HepG2 (cell line): Measurements from ENCODE around the gene CLASP2. TPM values are rescaled to one million over a fixed set of nuclear protein-coding genes. Genes with fewer than 3 reads are reported as not detected.

Experiments
- ARNTL ChIP-seq: sonication (generic); formaldehyde crosslinking; IDR thresholded peaks from 2 replicates; pipeline ENCODE4 v1.4.0; 2020; ENCODE audit warnings: mild to moderate bottlenecking, missing genetic modification reagents
- ASH2L ChIP-seq: fragments of 300-600, 200-600 bp; sonication (generic); IDR thresholded peaks from 2 replicates; pipeline ENCODE4 v1.7.0; 2017; ENCODE audit warnings: low read depth, mild to moderate bottlenecking, moderate library complexity, mixed read lengths, low read length; ENCODE audit not compliant: insufficient read length
- ATF1 ChIP-seq: IDR thresholded peaks from 2 replicates; pipeline ENCODE4 v1.6.1; 2016; ENCODE audit warnings: mild to moderate bottlenecking, control low read depth
- ATF7 ChIP-seq, 2 experiments: fragments of 450-650 bp in 1 of 2; sonication (generic) in 1 of 2; formaldehyde crosslinking in 1 of 2; IDR thresholded peaks; 2 replicates each; pipeline versions ENCODE4 v1.4.0 to v1.6.1; 2016 to 2020; ENCODE audit warnings: antibody characterized with exemption in 1 of 2, mild to moderate bottlenecking in 1 of 2, missing genetic modification reagents in 1 of 2
- CCDC6 ChIP-seq: sonication (generic); formaldehyde crosslinking; IDR thresholded peaks from 2 replicates; pipeline ENCODE4 v1.8.1; 2022; ENCODE audit warnings: mild to moderate bottlenecking, missing genetic modification reagents, moderate library complexity
- FLYWCH1 ChIP-seq: sonication (generic); formaldehyde crosslinking; IDR thresholded peaks from 2 replicates; pipeline ENCODE4 v1.8.1; 2023; ENCODE audit warnings: mild to moderate bottlenecking, missing genetic modification reagents
- FOSL2 ChIP-seq: sonication (generic); formaldehyde crosslinking; IDR thresholded peaks from 2 replicates; pipeline ENCODE4 v1.4.0; 2020; ENCODE audit warnings: missing genetic modification reagents
- HHEX ChIP-seq: IDR thresholded peaks from 2 replicates; pipeline ENCODE4 v1.6.1; 2016; ENCODE audit warnings: control low read depth
- MBNL3 ChIP-seq: fragments of 250-450 bp; sonication (Bioruptor Pico); conservative IDR thresholded peaks from 2 replicates; pipeline ENCODE4 v1.8.0; 2022; ENCODE audit warnings: mild to moderate bottlenecking, inconsistent platforms
- RCOR2 ChIP-seq: IDR thresholded peaks from 2 replicates; pipeline ENCODE4 v1.6.1; 2016; ENCODE audit warnings: missing biosample characterization, missing genetic modification reagents
- RXRA ChIP-seq: sonication (generic); formaldehyde crosslinking; IDR thresholded peaks from 2 replicates; pipeline ENCODE4 v1.5.1; 2020; ENCODE audit warnings: missing genetic modification reagents
- TAF1 ChIP-seq: sonication (generic); formaldehyde crosslinking; IDR thresholded peaks from 2 replicates; pipeline ENCODE4 v1.4.0; 2020; ENCODE audit warnings: missing genetic modification reagents
- TGIF2 ChIP-seq: IDR thresholded peaks from 2 replicates; pipeline ENCODE4 v1.6.1; 2016; ENCODE audit warnings: control low read depth, missing compliant biosample characterization
- ZBTB7B ChIP-seq: sonication (generic); formaldehyde crosslinking; IDR thresholded peaks from 2 replicates; pipeline ENCODE4 v1.4.0; 2020; ENCODE audit warnings: missing genetic modification reagents
- ZFX ChIP-seq: sonication (generic); formaldehyde crosslinking; IDR thresholded peaks from 2 replicates; pipeline ENCODE4 v1.4.0; 2020; ENCODE audit warnings: mild to moderate bottlenecking, low read depth, missing genetic modification reagents, moderate library complexity
- ZIK1 ChIP-seq: sonication (generic); formaldehyde crosslinking; IDR thresholded peaks from 2 replicates; pipeline ENCODE4 v1.5.0; 2020; ENCODE audit warnings: mild to moderate bottlenecking, low read depth, missing genetic modification reagents, borderline replicate concordance
- ZMYM4 ChIP-seq: sonication (generic); formaldehyde crosslinking; IDR thresholded peaks from 2 replicates; pipeline ENCODE4 v1.8.1; 2023; ENCODE audit warnings: mild to moderate bottlenecking, missing genetic modification reagents
- ZNF577 ChIP-seq: sonication (generic); formaldehyde crosslinking; IDR thresholded peaks from 2 replicates; pipeline ENCODE4 v1.4.0; 2020; ENCODE audit warnings: mild to moderate bottlenecking, low read depth, missing genetic modification reagents, borderline replicate concordance
- ZNF589 ChIP-seq: sonication (generic); formaldehyde crosslinking; conservative IDR thresholded peaks from 2 replicates; pipeline ENCODE4 v1.8.0; 2022; ENCODE audit warnings: mild to moderate bottlenecking, moderate library complexity, missing genetic modification reagents
- ZNF792 ChIP-seq: IDR thresholded peaks from 2 replicates; pipeline ENCODE4 v1.6.1; 2016
- polyA plus RNA-seq, 8 experiments: library from polyadenylated mRNA; depleted of rRNA in 3 of 8; stranded (reverse) in 7 of 8; unstranded in 1 of 8; fragments of >200 nt; fragmentation: Illumina TruSeq in 4 of 8; extraction: Trizol in 4 of 8; gene quantifications; 2 replicates each; pipeline versions ENCODE4 v1.2.1 to v1.2.3, GENCODE V29; 2011 to 2016; ENCODE audit warnings: low read depth in 4 of 8, missing spikeins in 1 of 8, mixed read lengths in 1 of 8; ENCODE audit not compliant: insufficient read depth in 1 of 8
- total RNA-seq, 5 experiments: library from RNA; depleted of rRNA; stranded (reverse); fragments of >200 nt; fragmentation: Illumina TruSeq; extraction: Trizol; gene quantifications; 2 replicates each; pipeline ENCODE4 v1.2.3, GENCODE V29; 2016; ENCODE audit warnings: low read depth in 1 of 5
- TF ChIP-seq, protein P1 (sequence below): sonication (generic); formaldehyde crosslinking; IDR thresholded peaks from 2 replicates; pipeline ENCODE4 v1.4.0; 2020; ENCODE audit warnings: missing genetic modification reagents, borderline replicate concordance
- TF ChIP-seq, protein P2 (sequence below): sonication (generic); formaldehyde crosslinking; IDR thresholded peaks from 2 replicates; pipeline ENCODE4 v1.8.0; 2022; ENCODE audit warnings: mild to moderate bottlenecking, missing genetic modification reagents, moderate library complexity

Gene CLASP2
- total and polyA plus RNA-seq, 2 of the 13 experiments (the other 11 are each of a cell fraction or from before 2014, with no cell fraction given): 15.7 to 34.8 TPM

- no peak for TF ChIP-seq FLYWCH1 (CRISPR knock-in tag)
- TF ChIP-seq RCOR2 (CRISPR knock-in tag): no peak
- TF ChIP-seq MBNL3 (CRISPR knock-in tag): no peak
- peak; percentile 78 for TF ChIP-seq ZMYM4 (CRISPR knock-in tag)
- no peak for TF ChIP-seq ZIK1 (CRISPR knock-in tag)
- TF ChIP-seq, protein P1, sequence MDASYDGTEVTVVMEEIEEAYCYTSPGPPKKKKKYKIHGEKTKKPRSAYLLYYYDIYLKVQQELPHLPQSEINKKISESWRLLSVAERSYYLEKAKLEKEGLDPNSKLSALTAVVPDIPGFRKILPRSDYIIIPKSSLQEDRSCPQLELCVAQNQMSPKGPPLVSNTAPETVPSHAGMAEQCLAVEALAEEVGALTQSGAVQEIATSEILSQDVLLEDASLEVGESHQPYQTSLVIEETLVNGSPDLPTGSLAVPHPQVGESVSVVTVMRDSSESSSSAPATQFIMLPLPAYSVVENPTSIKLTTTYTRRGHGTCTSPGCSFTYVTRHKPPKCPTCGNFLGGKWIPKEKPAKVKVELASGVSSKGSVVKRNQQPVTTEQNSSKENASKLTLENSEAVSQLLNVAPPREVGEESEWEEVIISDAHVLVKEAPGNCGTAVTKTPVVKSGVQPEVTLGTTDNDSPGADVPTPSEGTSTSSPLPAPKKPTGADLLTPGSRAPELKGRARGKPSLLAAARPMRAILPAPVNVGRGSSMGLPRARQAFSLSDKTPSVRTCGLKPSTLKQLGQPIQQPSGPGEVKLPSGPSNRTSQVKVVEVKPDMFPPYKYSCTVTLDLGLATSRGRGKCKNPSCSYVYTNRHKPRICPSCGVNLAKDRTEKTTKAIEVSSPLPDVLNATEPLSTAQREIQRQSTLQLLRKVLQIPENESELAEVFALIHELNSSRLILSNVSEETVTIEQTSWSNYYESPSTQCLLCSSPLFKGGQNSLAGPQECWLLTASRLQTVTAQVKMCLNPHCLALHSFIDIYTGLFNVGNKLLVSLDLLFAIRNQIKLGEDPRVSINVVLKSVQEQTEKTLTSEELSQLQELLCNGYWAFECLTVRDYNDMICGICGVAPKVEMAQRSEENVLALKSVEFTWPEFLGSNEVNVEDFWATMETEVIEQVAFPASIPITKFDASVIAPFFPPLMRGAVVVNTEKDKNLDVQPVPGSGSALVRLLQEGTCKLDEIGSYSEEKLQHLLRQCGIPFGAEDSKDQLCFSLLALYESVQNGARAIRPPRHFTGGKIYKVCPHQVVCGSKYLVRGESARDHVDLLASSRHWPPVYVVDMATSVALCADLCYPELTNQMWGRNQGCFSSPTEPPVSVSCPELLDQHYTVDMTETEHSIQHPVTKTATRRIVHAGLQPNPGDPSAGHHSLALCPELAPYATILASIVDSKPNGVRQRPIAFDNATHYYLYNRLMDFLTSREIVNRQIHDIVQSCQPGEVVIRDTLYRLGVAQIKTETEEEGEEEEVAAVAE (CRISPR knock-in tag): peak; percentile 48
- TF ChIP-seq ZBTB7B (CRISPR knock-in tag): peak; percentile 77; the same call in 1 of the 2 replicates
- peak; percentile 88 for TF ChIP-seq ZFX (CRISPR knock-in tag)
- peak; percentile 38; the same call in 1 of the 2 replicates for TF ChIP-seq ATF7 (IDR thresholded peaks at IDR 0.05)
- TF ChIP-seq ATF7 (CRISPR knock-in tag; IDR thresholded peaks at IDR 0.05): peak; percentile 79; the same call in 1 of the 2 replicates
- peak; percentile 24; the same call in 1 of the 2 replicates for TF ChIP-seq FOSL2 (CRISPR knock-in tag)
- peak; percentile 71; the same call in 1 of the 2 replicates for TF ChIP-seq TAF1
- no peak for TF ChIP-seq HHEX
- TF ChIP-seq, protein P2, sequence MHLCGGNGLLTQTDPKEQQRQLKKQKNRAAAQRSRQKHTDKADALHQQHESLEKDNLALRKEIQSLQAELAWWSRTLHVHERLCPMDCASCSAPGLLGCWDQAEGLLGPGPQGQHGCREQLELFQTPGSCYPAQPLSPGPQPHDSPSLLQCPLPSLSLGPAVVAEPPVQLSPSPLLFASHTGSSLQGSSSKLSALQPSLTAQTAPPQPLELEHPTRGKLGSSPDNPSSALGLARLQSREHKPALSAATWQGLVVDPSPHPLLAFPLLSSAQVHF (CRISPR knock-in tag): no peak
- no peak for TF ChIP-seq TGIF2 (CRISPR knock-in tag)
- TF ChIP-seq ZNF589 (CRISPR knock-in tag): 0 out of 2 replicates have a peak, but pooled peaks have one; percentile 21
- peak; percentile 83 for TF ChIP-seq ATF1 (CRISPR knock-in tag)
- TF ChIP-seq ZNF792: no peak; the same call in 1 of the 2 replicates
- no peak for TF ChIP-seq ARNTL (CRISPR knock-in tag)
- TF ChIP-seq RXRA (CRISPR knock-in tag): peak; percentile 35; the same call in 1 of the 2 replicates
- no peak for TF ChIP-seq ZNF577 (CRISPR knock-in tag)
- peak; percentile 87 for TF ChIP-seq ASH2L
- TF ChIP-seq CCDC6 (CRISPR knock-in tag): 0 out of 2 replicates have a peak, but pooled peaks have one; percentile 78
These were observed at the start of gene CLASP2 (continued) for GRCh38 chr3:33717866-33718594.
